Activated naive CD4-positive, alpha-beta T cell treated with anti-CD3 and anti-CD28 coated beads, Interleukin-2, amount 10 ng/mL, durations not matched to agents 7 days and 5 days (primary cell): ENCODE data around the gene ITGA2B.

ENCODE experiments used
- CTCF ChIA-PET: fragments of 350-600 bp; sonication (Branson Sonifier 250); formaldehyde crosslinking; loops from one replicate; lab custom pipeline; 2021; ENCODE audit warnings: antibody characterized with exemption; lab: Charles Lee
- DNase-seq: peaks from one replicate; pipeline ENCODE4 v3.0.0-alpha.2; 2020
- H3K27ac Mint-ChIP-seq: one replicate; pipeline ENCODE4 v1.8.0; 2021; ENCODE audit warnings: mild to moderate bottlenecking, moderate library complexity, mixed read lengths
- H3K27me3 Mint-ChIP-seq: one replicate; pipeline ENCODE4 v1.8.0; 2021; ENCODE audit warnings: mild to moderate bottlenecking, mixed read lengths
- H3K36me3 Mint-ChIP-seq: one replicate; pipeline ENCODE4 v1.8.0; 2021; ENCODE audit warnings: mixed read lengths
- H3K4me1 Mint-ChIP-seq: one replicate; pipeline ENCODE4 v1.8.0; 2021; ENCODE audit warnings: mixed read lengths
- H3K4me3 Mint-ChIP-seq: one replicate; pipeline ENCODE4 v1.8.0; 2021; ENCODE audit warnings: mild to moderate bottlenecking, moderate library complexity, mixed read lengths
- H3K9me3 Mint-ChIP-seq: one replicate; pipeline ENCODE4 v1.8.0; 2021; ENCODE audit warnings: mixed read lengths

ITGA2B gene

DNA sequence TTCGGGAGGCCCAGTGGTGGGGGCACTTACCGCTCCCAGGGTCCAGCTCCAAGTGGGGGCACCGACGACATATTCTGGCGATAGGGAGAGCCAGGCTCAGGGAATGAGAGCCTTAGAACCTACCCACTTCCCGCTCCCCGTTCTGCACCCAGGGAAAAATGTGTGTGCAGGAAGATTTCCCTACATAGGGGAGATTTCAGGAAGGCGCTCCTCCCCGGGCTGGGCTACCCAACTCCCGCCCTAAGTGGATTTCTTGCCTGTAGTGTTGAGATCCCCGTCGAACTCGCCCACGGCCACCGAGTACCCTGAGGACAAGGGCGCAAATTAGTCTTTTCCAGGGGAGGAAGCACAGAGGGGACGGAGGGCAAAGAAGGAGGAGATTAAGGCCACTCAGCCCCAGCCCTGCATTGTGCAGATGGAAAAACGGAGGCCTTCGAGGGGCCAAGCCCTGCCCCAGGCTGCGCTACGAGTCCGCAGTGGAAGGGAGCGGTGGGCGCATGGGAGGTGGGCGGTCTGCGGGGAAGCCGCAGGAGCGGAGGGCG lies 5.1 kb downstream of the ITGA2B start:
- H3K27ac Mint-ChIP-seq = no peak overlapping the region
- peaks cover 82% of the 10 kb centered on the region for H3K27me3 Mint-ChIP-seq
- no peaks in the 10 kb centered on the region for H3K9me3 Mint-ChIP-seq
- peaks cover 11% of the 10 kb centered on the region for H3K4me1 Mint-ChIP-seq
- no peaks in the 10 kb centered on the region for H3K36me3 Mint-ChIP-seq
- CTCF ChIA-PET = interaction anchor here (1.3 to 2.2 kb wide), 2 partner anchors 8 to 139 kb away, joined by 3 to 12 read pairs; no protein-coding TSS in a partner anchor
- H3K4me3 Mint-ChIP-seq = peak overlapping the region; percentile 50
- DNase-seq = no peak

- Mint-ChIP-seq H3K4me3 (no peak overlapping the region), H3K27me3 (peaks cover 77% of the 10 kb centered on the region), H3K27ac (no peak overlapping the region), H3K4me1 (peaks cover 9% of the 10 kb centered on the region), H3K36me3 (no peaks in the 10 kb centered on the region), H3K9me3 (no peaks in the 10 kb centered on the region)
- CTCF ChIA-PET = no interaction called here
- no peak for DNase-seq
Measured at GRCh38 chr17:44383861-44384260, 5.6 kb downstream of the ITGA2B start.

DNA sequence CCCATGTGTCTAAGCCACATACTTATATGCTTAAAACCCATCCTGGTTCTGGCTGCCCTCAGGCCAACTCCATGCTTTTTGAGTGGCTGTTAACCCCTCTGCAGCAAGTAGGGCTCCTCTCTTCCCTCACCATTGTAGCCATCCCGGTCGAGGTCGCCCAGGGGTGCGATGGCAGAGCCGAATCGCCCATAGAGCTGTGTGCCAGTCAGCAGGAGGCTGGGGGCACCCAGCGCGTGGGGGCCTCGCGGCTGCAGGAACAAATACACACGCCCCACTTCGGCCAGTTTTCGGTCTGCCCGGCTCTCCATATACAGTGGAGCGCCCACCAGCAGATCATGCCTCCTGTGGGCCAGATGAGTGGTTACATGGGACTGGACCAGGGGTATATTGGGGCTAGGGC lies 6.1 kb downstream of the ITGA2B start:
- no peak for DNase-seq
- Mint-ChIP-seq H3K9me3 (no peaks in the 10 kb centered on the region), H3K36me3 (no peaks in the 10 kb centered on the region), H3K27me3 (peaks cover 80% of the 10 kb centered on the region), H3K4me3 (no peak overlapping the region), H3K27ac (no peak overlapping the region), H3K4me1 (peaks cover 9% of the 10 kb centered on the region)
- CTCF ChIA-PET = no interaction called here

- Mint-ChIP-seq H3K27me3 (peaks cover 80% of the 10 kb centered on the region), H3K4me3 (no peak overlapping the region), H3K4me1 (peaks cover 9% of the 10 kb centered on the region), H3K27ac (no peak overlapping the region), H3K36me3 (no peaks in the 10 kb centered on the region), H3K9me3 (no peaks in the 10 kb centered on the region)
- DNase-seq = no peak
- CTCF ChIA-PET = no interaction called here
Measured at GRCh38 chr17:44382917-44383316, 6.5 kb downstream of the ITGA2B start.

- H3K4me1 Mint-ChIP-seq = peaks cover 9% of the 10 kb centered on the region
- CTCF ChIA-PET = no interaction called here
- DNase-seq = no peak
- no peaks in the 10 kb centered on the region for H3K9me3 Mint-ChIP-seq
- no peak overlapping the region for H3K27ac Mint-ChIP-seq
- H3K27me3 Mint-ChIP-seq = peaks cover 77% of the 10 kb centered on the region
- H3K4me3 Mint-ChIP-seq = no peak overlapping the region
- no peaks in the 10 kb centered on the region for H3K36me3 Mint-ChIP-seq
Measured at GRCh38 chr17:44381810-44382305, 7.6 kb downstream of the ITGA2B start.

DNA sequence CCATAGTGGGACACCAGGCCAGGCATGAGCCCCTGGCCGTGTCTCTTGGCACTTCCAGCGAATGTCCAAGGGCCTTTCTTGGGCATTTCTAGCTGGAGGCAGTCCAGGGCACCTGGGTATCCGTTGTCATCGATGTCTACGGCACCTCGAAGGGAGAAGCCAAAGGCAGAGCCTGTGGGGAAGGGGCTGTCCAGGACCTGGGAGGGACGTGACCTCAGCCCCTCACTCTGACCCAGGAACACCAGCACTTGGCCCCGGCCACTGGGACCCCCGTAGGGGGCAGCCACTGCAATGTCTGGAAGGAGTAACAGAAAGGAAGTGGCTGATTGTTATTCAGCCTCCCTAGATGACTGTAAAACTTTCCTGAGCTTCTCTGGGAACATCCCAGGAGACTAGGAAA lies 8.7 kb downstream of the ITGA2B start:
- H3K27me3 Mint-ChIP-seq = peaks cover 75% of the 10 kb centered on the region
- DNase-seq = no peak
- H3K27ac Mint-ChIP-seq = no peak overlapping the region
- no peaks in the 10 kb centered on the region for H3K9me3 Mint-ChIP-seq
- no peaks in the 10 kb centered on the region for H3K36me3 Mint-ChIP-seq
- peaks cover 6% of the 10 kb centered on the region for H3K4me1 Mint-ChIP-seq
- H3K4me3 Mint-ChIP-seq = no peak overlapping the region
- CTCF ChIA-PET = no interaction called here

GRCh38 chr17:44379887-44380286 lies 9.6 kb downstream of the ITGA2B start:
- no peak overlapping the region for H3K27ac Mint-ChIP-seq
- H3K4me3 Mint-ChIP-seq = no peak overlapping the region

GRCh38 chr17:44378171-44378705 lies 11.2 kb downstream of the ITGA2B start:
- DNase-seq = no peak
- H3K4me3 Mint-ChIP-seq = no peak overlapping the region
- no peaks in the 10 kb centered on the region for H3K9me3 Mint-ChIP-seq
- H3K4me1 Mint-ChIP-seq = no peaks in the 10 kb centered on the region
- CTCF ChIA-PET = no interaction called here
- no peaks in the 10 kb centered on the region for H3K36me3 Mint-ChIP-seq
- H3K27me3 Mint-ChIP-seq = peaks cover 70% of the 10 kb centered on the region
- no peak overlapping the region for H3K27ac Mint-ChIP-seq

More at GRCh38 chr17:44379887-44380286, 9.6 kb downstream of the ITGA2B start:
- peaks cover 5% of the 10 kb centered on the region for H3K4me1 Mint-ChIP-seq
- peaks cover 71% of the 10 kb centered on the region for H3K27me3 Mint-ChIP-seq
- H3K36me3 Mint-ChIP-seq = no peaks in the 10 kb centered on the region
- no peaks in the 10 kb centered on the region for H3K9me3 Mint-ChIP-seq
- CTCF ChIA-PET = no interaction called here
- DNase-seq = no peak

- CTCF ChIA-PET = interaction anchor here (0.8 to 2.3 kb wide), 6 partner anchors 8 to 78 kb away, joined by 3 to 7 read pairs (median 4); partner anchors contain the start of genes FAM171A2 and ITGA2B
- Mint-ChIP-seq H3K27ac (no peak overlapping the region), H3K36me3 (no peaks in the 10 kb centered on the region), H3K4me3 (no peak overlapping the region), H3K9me3 (no peaks in the 10 kb centered on the region), H3K4me1 (no peaks in the 10 kb centered on the region), H3K27me3 (peaks cover 61% of the 10 kb centered on the region)
- DNase-seq = no peak
Measured at GRCh38 chr17:44376779-44377178, 12.7 kb downstream of the ITGA2B start.

- Mint-ChIP-seq H3K27ac (no peak overlapping the region), H3K9me3 (no peaks in the 10 kb centered on the region), H3K4me1 (no peaks in the 10 kb centered on the region), H3K4me3 (no peak overlapping the region), H3K36me3 (no peaks in the 10 kb centered on the region), H3K27me3 (peaks cover 61% of the 10 kb centered on the region)
- CTCF ChIA-PET = interaction anchor here (0.5 to 2.3 kb wide), 8 partner anchors 9 to 465 kb away, joined by 3 to 7 read pairs (median 4); partner anchors contain the start of genes FAM171A2 and ITGA2B
- peak; percentile 43 for DNase-seq
Measured at GRCh38 chr17:44376124-44376523, 13.3 kb downstream of the ITGA2B start.

DNA sequence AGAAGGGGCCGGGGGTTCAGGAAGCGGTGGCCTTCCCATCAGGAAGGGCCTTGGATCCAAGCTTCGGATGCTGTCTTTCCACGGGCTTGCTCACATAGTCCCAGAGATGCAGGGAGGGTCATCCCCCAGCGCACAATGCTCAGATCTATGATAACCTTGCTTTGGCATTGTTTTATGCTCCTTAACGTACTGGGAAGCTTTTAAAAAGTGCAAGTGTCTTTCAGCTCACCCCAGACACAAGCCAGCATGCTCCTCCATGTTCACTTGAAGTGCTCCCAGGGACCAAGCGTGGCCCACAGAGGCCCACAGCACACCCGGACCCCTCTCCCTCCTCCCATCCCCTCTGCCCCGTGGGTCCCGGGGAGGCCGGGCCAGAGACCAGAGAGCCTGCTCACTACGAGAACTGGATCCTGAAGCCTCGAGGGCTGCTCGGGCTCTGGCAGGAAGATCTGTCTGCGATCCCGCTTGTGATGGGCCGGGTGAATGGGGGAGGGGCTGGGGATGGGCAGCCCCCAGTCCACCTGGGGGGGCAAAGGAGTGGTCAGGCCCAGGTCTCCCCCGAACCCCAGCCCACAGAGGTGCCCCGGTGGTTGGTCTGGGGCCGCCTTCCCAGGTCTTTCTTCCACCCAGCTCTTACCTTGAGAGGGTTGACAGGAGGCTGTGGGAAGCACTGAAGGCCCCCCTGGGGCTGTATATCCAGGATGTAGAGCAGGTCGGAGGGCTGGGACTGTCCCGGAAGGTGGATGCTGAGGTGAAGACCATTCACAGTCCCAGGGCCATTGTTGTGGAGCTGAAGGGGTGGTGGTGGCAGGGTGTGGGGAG lies 14.0 kb downstream of the ITGA2B start:
- Mint-ChIP-seq H3K4me1 (no peaks in the 10 kb centered on the region), H3K27ac (no peak overlapping the region), H3K9me3 (no peaks in the 10 kb centered on the region), H3K36me3 (no peaks in the 10 kb centered on the region), H3K27me3 (peaks cover 61% of the 10 kb centered on the region), H3K4me3 (no peak overlapping the region)
- DNase-seq = no peak
- CTCF ChIA-PET = interaction anchor here (0.5 to 2.3 kb wide), 8 partner anchors 8 to 465 kb away, joined by 3 to 7 read pairs (median 3); partner anchors contain the start of genes FAM171A2 and ITGA2B

- H3K4me3 Mint-ChIP-seq = no peak overlapping the region
- H3K27me3 Mint-ChIP-seq = peaks cover 63% of the 10 kb centered on the region
- peaks cover 2% of the 10 kb centered on the region for H3K4me1 Mint-ChIP-seq
- CTCF ChIA-PET = interaction anchor here (1.3 kb wide), 1 partner anchor 11 kb away, joined by 3 read pairs; the partner anchor contains the start of gene FAM171A2
- H3K27ac Mint-ChIP-seq = no peak overlapping the region
- H3K36me3 Mint-ChIP-seq = no peaks in the 10 kb centered on the region
- no peaks in the 10 kb centered on the region for H3K9me3 Mint-ChIP-seq
- DNase-seq = no peak
Measured at GRCh38 chr17:44374306-44375195, 14.9 kb downstream of the ITGA2B start.

- no peak for DNase-seq
- H3K4me3 Mint-ChIP-seq = no peak overlapping the region
- CTCF ChIA-PET = interaction anchor here (0.9 kb wide), 1 partner anchor 29 kb away, joined by 3 read pairs; no protein-coding TSS in a partner anchor
- peaks cover 66% of the 10 kb centered on the region for H3K27me3 Mint-ChIP-seq
- H3K4me1 Mint-ChIP-seq = peaks cover 6% of the 10 kb centered on the region
- no peak overlapping the region for H3K27ac Mint-ChIP-seq
- H3K9me3 Mint-ChIP-seq = no peaks in the 10 kb centered on the region
- no peaks in the 10 kb centered on the region for H3K36me3 Mint-ChIP-seq
Measured at GRCh38 chr17:44372036-44372435, 17.4 kb downstream of the ITGA2B start.
